HG03521 (cell line): Measurements from ENCODE around the gene LMNTD2.

ENCODE experiments used
- ATAC-seq: cut with Tn5 transposase; IDR thresholded peaks from one replicate; pipeline ENCODE4 v1.9.1; 2021; ENCODE audit warnings: mild to moderate bottlenecking, moderate library complexity; ENCODE audit not compliant: unreplicated experiment

Gene LMNTD2

GRCh38 chr11:535519-536454 is 24.8 kb downstream of the LMNTD2 start, which contains the start of gene HRAS:
Gene HRAS, minus strand, starts transcription at chr11:535576.
- ATAC-seq: peak; percentile 62

GRCh38 chr11:535210-535518 is 25.4 kb downstream of the LMNTD2 start:
- no peak for ATAC-seq

GRCh38 chr11:534396-535209 is 25.9 kb downstream of the LMNTD2 start:
- ATAC-seq: no peak

GRCh38 chr11:533586-534395 is 26.7 kb downstream of the LMNTD2 start:
- no peak for ATAC-seq

- no peak for ATAC-seq
Observed at GRCh38 chr11:532986-533585, 27.5 kb downstream of the LMNTD2 start.

- ATAC-seq: no peak
Observed at GRCh38 chr11:532527-532985, 28.0 kb downstream of the LMNTD2 start.

GRCh38 chr11:531919-532526 is 28.5 kb downstream of the LMNTD2 start:
- ATAC-seq: no peak

- ATAC-seq: no peak
Observed at GRCh38 chr11:530960-531831, 29.3 kb downstream of the LMNTD2 start.

GRCh38 chr11:529728-530411 is 30.7 kb downstream of the LMNTD2 start:
- ATAC-seq: no peak

- no peak for ATAC-seq
Observed at GRCh38 chr11:528815-529727, 31.5 kb downstream of the LMNTD2 start.

- ATAC-seq: no peak
Observed at GRCh38 chr11:528166-528814, 32.2 kb downstream of the LMNTD2 start.

- no peak for ATAC-seq
Observed at GRCh38 chr11:526192-526591, 34.3 kb downstream of the LMNTD2 start.

GRCh38 chr11:521177-521688 is 39.3 kb downstream of the LMNTD2 start:
- ATAC-seq: no peak

GRCh38 chr11:520428-521176 is 39.9 kb downstream of the LMNTD2 start:
- ATAC-seq: no peak

- peak; percentile 93 for ATAC-seq
Observed at GRCh38 chr11:518463-519202, 41.9 kb downstream of the LMNTD2 start.
